Measurements from ENCODE around the gene GOLGA6L10.
"Not testable (repeated sequence)": the region's sequence is repeated elsewhere in the genome, so short reads cannot be mapped to it uniquely, and the experiment has no call there.

GRCh38 chr15:82355055-82355454 lies 5.8 kb upstream of the GOLGA6L10 start:
- not testable (repeated sequence) for TF ChIP-seq CTCF, POLR2AphosphoS5 (IDR thresholded peaks at IDR 0.05)
